GM18858 (cell line): ENCODE data around the gene SCAPER.
"Not testable (repeated sequence)": the region's sequence is repeated elsewhere in the genome, so short reads cannot be mapped to it uniquely, and the experiment has no call there.

Experiments
- ATAC-seq: cut with Tn5 transposase; IDR thresholded peaks from one replicate; pipeline ENCODE4 v1.9.1; 2021; ENCODE audit not compliant: unreplicated experiment

The SCAPER gene

GRCh38 chr15:76297951-76298350 is 607.2 kb downstream of the SCAPER start:
- ATAC-seq = not testable (repeated sequence)
